NT2/D1 (cell line): ENCODE results near the gene TRAF7.

Experiments used
- SUZ12 ChIP-seq: IDR thresholded peaks from 2 replicates; pipeline ENCODE4 v1.6.1; 2011; ENCODE audit not compliant: insufficient read length, insufficient read depth; ENCODE audit errors: extremely low read depth
- YY1 ChIP-seq: IDR thresholded peaks from 2 replicates; pipeline ENCODE4 v1.6.1; 2011; ENCODE audit not compliant: insufficient read length, insufficient read depth
- ZNF274 ChIP-seq: IDR thresholded peaks from 2 replicates; pipeline ENCODE4 v1.6.1; 2011; ENCODE audit warnings: mild to moderate bottlenecking, low read depth, low read length

GRCh38 chr16:2211923-2212347, 56.4 kb downstream of the TRAF7 start:
- TF ChIP-seq ZNF274 (no peak), YY1 (no peak), SUZ12 (no peak)
